Stimulated activated CD8-positive, alpha-beta memory T cell treated with anti-CD3 and anti-CD28 coated beads, Interleukin-15, amount 100 ng/mL, for 24 hours (primary cell): ENCODE measurements around the gene CCDC18.

Experiments used
- DNase-seq: peaks from one replicate; pipeline ENCODE4 v3.0.0-alpha.2; 2020; ENCODE audit warnings: low read depth

CCDC18 gene

DNA sequence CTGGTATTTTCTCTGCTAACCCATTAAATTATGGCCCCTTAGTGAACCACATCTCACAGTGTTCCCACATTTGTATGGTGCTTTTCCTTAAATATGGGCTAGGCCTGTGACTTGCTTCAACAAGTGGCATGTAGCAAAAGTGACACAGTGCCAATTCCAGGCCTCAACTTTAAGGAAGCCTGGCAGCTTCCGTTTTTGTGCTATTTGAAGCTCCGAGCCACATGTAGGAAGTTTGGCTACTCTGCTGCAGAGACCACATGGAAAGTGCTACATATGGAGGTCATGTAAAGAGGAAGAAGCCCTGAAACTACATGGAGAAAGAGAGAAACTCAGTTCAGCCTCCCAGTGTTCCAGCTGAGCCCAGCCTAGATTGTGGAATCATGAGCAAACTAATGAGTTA, 136.7 kb downstream of the CCDC18 start:
- no peak for DNase-seq

DNA sequence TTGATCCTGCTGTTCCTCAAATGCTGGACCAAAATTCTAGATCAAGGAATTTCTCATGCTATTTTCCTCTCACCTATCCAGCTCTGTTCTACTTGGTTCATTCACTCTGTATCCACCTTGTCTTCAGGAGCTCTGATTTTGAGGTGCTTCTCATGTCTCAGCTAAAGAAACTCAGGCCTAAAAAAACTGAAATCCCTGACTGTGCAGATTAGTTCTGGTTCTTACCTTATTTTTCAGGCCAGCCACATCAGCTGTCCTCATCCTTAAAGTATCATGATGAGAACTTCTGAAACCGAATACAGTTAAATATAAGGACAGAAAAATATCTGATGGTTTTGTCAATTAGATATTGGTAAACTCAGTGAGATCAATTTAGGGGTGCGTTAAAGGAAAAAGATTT, 137.4 kb downstream of the CCDC18 start:
- DNase-seq, result no peak

DNA sequence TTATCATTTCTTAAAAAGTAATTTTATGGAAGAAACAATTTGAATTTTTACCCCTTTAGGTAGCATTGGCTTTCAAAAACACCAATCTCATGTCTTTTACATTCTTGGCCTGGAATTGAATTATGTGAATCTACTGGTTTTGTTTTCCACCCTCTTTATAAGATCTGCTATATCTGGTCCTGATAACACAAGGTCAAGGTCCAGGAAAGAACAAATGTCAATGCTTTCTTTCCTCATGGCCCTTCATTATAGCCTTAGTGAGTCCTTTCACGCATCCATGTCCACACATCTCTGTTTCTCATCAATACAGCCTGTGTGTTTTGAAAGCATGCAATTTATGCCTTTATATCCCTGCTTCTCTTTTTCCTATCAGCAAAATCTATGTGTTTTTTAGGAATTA, 141.2 kb downstream of the CCDC18 start:
- DNase-seq, result no peak

DNA sequence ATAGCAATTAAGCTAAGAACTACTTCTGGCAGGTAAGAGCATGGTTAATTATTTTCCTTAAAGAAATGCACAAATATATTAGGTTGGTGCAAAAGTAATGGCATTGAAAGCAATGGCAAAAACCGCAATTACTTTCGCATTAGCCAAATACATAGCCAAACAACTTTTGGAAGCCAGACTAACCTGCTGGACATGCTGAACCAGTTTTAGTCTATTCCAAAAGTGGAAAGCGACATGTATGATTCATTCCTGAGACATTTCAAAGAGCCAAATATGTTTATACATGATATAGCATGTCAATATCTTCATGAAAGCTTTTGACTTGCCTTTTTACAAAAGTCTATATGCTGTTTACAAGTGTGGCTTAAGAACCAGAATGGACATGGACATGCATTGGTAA, 141.8 kb downstream of the CCDC18 start:
- no peak for DNase-seq

DNA sequence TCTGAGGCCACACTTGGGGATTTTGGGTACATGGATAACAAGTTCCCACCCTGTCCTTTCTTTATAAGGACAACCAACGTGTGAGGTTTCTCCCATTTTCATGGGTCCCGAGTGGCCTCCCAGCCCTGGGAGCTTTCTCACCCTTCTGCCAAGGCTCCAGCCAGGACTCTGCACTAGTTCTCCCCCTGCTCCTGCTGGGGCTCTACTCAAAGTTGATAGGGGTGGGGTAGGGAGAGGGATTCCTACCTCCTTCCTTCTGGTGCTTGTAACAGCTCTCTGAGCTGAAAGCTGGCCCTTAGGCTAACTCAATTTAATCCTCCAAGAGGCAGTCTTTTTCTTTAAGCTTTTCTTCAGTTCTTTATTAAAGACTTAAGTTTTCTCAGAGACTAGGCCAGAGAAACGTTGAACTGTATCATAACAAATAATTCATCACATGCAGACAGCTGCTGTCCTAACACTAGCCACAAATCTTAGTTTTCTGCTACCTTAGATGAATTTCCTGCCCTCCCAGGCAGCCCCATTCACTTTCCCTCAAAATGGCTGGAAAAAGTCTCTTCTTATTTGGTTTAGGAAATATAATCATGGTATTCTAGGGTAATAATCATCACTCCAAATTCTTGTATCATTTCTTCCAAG, 142.8 kb downstream of the CCDC18 start:
- no peak for DNase-seq

DNA sequence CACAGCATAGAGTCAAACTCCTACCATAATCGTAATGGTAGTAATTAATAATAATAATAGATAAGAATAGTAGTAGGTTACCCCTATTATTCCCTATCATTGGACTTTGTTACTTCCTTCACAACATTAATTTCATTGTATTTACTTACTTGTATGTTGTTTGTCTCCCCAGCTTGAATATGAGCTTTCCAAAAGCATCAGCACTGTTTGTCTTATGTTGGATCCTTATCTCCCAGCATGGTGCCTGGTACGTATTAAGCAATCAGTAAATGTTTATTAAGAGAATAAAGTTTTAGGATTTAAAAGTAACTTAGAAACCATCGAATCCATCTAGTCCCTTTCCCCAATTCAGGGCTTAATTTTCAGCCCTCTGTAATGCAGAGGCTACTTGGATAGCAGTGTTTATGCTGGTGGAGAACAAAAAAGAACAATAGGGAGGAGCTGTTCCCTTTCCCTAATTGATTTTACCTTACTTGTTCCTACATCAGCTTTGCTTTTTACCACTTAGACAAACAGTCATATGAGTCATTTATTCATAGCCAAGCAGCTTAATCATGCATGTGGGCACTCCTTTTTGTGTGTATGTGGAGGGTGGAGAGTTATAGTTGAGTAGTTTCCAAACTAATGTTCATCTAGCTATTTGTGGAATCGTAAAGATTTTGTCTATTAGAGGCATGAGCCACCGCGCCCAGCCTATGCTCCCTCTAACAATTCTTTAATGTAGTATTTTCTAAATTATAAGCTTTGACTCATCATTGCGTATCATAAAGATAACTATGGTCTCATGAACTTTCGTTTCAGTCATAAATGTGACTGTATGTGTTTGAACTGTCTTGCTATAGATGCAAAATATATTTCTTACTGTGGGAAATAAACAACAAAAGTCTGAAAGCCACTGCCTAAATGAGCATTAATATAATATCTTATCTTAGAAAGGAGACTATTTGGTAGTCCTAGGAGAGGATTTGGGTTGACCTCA, 144.3 kb downstream of the CCDC18 start:
- no peak for DNase-seq
